Activated CD4-positive, CD25-positive, alpha-beta regulatory T cell (primary cell): ENCODE measurements around the gene CDHR2.

ENCODE experiments used
- DNase-seq, 4 experiments: peaks; one replicate each; lab custom pipeline; 2025; lab: John Stamatoyannopoulos, UW

The CDHR2 gene

DNA sequence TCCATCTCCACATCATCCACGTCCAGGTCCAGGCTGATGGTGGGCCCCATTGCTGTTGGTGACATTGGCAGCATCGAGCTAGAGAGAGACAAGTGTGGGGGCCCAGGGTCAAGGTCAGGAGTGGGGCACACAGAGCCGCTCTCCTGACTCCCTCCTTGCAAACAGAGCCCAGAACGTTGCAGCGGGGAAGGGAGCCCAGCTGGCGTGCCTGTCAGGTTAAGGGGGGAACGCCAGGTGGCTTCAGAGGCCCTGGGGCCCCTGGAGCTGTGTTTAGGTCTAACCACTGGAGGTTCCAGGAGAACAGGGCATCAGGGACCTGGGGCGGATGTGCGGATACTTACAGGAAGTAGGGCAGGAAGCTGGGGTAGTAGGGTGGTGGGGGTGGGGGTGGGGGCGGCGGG, 19.4 kb upstream of the CDHR2 start:
- DNase-seq, result peak in 2 of 4 experiments; percentile 42 to 52

DNA sequence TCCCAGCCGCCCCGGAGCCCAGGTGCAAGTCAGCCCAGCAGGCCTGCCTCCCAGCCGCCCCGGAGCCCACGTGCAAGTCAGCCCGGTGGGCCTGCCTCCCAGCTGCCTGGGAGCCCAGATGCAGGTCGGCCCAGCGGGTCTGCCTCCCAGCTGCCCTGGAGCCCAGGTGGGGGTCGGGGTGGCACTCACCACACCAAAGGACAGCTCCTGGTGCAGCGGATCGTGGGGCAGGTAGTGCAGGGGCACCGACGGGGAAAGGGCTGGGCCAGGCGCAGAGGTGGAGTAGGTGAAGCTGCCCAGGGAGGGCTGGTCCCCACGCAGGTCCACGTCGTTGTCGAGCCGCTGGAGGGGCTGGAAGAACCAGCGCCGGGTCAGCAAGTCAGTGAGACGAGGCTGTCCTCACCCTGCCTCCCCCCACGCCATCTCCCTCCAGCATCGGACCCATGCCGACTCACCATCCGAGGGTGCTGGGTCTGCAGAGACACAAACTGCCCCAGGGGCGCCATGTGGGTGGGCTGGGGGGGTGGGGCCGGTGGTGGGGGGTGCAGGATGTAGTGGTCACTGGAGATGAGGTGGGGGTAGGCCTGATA, 18.7 kb upstream of the CDHR2 start:
- no peak for DNase-seq

DNA sequence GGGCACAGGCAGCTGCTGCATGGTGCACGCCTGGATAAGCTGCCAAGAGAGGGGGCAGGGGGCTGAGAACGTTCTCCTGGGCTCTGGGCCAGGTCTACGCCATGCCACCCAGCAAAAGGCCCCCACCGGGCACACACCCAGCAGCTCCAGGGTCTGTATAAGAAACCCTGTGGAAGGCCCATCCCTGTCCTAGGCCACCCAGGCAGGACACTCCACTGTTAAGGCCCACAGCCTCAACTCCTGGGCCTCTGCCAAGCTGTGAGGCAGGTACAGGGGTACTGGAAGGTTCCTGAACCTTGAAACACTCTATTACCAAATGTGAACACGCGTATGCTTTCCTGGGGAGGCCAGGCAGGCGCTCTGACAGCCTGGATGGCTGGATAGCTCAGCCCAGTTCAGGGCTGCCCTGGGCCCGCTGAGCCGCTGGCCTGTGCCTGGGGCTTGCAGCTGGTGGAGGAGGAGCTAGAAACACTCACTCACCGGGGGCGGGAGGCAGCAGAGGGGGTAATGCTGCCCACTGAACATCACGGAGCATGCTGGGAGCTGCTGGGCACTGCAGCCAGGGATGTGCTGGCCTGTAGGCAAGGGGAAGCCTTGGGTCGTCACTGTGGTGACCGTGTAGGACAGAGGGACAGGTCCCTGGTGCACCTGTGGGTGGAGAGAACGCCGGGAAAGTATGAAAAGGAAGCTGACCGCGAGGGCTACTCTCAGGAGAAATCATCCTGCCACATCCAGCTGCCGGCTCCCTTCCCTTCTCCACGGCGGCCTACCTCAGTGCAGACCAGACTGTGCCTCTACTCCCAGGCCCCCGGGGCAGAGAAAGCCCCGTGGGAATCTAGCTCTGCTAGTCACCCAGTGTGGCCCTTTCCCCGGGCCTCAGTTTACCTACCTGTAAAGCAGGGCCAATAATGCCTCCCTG, 17.9 kb upstream of the CDHR2 start:
- DNase-seq, result no peak

DNA sequence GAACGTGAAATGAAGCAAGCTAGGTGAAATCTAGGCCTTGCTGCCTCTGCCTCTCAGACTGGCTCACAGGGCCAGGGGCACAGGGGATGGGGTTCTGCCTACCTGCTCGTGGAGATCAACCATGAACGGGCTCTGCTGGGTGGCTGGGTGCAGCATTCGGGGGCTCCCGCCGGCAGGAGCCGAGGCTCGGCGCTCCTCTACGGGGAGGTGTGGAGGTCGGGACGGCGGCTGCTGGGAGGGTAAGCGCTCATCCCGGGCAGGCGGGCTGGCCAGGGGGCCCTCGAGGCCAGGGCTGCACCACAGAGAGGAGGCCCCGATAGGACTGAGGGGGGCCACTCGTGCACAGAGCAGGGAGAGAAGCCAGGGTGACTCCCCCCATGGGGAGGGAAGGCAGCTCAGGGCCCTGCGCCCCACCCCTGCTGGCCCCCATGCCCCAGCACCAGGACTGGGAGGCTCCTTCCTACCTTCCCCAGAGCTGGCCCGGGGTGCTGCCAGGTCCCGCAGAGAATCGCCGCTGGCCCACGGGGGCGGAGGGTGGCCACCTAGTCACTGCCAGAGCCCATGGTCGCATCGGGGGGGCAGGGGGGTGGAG, 17.1 kb upstream of the CDHR2 start:
- no peak for DNase-seq

GRCh38 chr5:176532795-176533194, 16.3 kb upstream of the CDHR2 start:
- no peak for DNase-seq

DNA sequence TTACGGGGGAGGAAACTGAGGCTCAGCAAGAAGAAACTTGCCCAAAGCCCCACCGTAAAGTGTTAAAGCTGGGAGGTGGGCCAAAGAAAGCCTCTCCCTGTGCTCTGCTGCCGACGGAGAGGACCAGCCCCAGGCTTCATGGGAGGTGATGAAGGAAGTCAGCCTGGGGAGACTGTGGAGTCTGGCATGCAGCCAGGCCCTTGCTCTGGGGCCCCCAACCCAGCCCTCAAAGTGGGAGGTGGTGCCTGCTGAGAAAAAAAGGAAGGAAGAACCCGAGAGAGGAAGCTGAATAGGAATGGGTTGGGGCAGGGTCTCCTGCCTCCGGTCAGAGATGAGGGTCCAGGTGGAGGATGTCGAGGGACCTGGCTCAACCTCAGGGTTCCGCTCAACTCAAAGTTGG, 15.8 kb upstream of the CDHR2 start:
- DNase-seq, result no peak

DNA sequence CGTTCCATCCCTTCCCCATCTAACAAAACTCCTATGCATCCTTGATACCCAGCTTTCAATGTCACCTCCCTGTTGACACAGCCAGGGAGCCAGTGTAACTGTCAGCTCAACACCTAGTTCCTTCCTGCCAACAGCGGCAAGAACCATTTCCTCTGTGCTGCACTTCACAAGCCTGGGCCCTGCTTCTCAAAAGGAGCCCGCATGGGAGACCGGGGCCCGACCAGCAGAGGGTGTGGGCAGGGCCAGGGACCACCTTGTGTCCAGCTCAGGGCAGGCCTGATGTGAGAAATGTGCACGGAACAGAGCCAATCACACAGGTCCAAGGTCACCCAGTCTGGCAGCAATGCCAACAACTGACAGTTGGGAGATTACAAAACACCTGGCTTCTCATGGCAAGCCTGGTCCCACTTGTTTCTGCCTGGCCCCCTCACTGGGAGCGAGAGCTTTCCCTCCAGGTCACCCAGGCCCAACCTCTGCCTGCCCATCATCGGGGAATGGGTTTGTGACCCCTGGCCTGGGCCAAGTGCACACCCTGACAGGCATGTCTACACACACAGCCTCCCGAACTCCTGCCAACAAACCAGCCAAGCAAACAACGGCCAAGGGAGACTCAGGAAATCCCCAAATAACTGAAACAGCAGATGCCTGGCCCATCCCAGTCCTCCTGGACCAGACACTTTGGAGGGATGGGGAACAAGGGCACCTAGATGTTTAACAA, 15.1 kb upstream of the CDHR2 start:
- DNase-seq, result peak in 2 of 4 experiments; percentile 32 to 34

- DNase-seq, result no peak
Observed at GRCh38 chr5:176534640-176535039, 14.5 kb upstream of the CDHR2 start.

DNA sequence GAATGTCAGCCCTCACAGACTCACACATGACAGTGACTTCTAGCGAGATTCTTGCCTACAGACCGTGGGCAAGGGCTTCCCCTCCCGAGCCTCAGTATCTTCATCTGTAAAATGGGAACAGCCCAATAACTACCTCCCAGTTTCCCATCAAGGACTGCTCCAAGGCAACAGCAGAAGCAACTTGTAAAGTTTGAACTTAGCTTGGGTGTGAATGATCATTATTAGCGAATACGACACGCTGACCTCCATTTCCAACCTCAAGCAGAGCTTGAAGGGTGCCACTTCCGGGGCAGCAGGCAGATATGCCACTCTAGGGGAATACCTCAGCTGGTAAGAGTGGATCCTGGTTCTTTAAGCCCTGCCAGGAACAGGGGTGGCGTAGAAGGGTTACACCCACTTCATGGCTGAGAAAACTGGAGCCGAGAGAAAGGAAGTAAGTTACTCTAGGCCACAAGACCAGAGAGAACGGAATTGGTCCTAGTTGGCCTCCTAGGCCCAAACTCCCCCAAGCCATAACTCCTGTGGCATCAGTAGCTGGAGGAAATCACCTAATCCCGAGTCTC, 14.0 kb upstream of the CDHR2 start:
- DNase-seq, result no peak

DNA sequence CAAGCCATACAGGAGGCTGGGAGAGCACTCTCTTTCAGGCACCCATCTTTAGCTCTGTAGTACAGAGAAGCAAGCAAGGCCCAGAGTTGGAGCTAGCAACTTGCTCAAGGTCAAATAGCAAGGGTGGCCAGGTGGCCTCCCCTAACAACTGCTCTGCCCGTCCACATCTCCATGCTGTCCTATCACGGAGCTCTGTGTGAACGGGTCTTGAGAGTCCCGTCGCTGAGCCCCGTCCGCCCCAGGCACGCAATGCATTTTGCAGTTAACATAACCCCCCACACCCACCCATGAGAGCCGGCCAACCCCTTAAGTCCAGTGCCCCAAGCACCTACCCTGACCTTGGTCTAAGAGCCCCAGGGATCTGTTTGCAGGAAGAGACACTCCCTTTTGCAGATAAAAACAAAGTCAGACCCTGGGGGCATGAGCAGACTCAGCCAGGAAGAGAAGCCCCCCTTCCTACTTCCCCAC, 13.4 kb upstream of the CDHR2 start:
- DNase-seq, result no peak

DNA sequence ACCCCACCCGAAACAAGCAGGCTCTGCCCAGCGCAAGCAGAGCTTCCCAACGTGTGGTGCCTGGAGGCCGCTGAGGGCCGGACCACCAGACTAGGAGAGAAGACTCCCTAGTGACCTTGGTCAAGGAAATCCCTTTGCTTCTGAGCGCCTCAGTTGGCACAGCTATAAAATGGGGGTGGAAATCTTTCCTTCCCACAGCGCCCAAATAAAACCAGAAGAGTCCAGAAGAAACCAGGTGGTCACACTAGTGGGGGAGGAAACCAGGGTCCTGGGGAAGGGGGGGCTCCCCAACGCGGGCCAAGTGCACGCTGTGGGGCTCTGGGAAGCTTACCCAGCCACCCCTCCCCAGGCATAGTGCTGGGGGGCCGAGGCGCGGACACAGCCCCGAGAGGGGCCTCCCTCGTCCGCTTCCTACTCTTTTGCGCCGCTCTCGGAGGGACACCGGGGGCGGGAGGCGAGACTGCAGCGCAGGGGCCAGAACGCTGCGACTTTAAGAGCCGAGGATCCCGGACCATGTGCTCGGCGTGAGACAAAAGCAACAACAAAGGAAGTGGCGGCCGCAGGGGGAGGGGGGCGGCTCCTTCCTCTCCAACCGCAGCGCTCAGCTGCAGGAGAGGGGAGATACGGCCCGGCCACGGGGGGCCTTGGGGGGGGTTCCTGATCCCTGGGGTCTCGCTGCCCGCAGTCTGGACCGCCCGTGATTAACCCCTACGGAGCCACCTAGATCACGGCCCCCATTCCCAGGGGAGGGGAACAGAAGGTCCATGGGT, 12.8 kb upstream of the CDHR2 start:
- DNase-seq, result peak; percentile 42 to 83 (median 62)

DNA sequence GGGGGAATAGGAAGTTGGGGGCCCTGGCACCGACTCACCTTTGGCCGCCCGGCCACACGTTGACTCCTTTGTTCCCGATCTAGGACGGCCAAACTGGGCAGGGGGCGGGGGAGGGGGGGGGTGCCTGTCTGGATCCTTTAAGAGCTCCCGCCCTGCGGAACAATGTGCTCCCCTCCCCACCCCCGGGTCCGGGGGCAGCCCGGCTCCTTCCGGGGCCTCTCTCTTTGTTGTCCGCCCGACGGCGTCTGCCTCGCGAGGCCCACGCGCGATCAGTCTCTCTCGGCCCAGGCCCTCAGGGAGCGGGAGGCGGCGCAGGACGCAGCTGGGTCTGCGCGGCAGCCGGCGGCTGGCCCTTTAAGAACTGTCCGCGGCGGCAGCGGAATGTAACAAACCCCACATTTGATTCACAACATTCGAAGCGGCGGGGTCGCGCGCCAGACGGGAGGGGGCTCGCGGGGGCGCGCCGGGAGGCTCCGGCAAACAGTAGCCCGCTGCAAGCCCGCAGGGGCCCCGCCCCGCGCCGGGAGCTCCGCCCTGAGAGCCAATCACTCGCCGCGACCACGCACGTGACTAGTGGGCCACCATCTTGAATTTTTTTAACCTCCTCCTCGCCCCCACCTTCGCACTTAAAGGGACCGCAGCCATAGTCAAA, 12.1 kb upstream of the CDHR2 start, which contains the start of gene RNF44:
Gene RNF44, minus strand, starts transcription at position 501 of the 652 bp plus-strand sequence. CDS start 4,930 bp downstream, outside the sequence.
- peak; percentile 91 to 99 (median 96) for DNase-seq

- DNase-seq, result peak; percentile 88 to 97 (median 92)
Observed at GRCh38 chr5:176537554-176538229, 11.4 kb upstream of the CDHR2 start.

- no peak for DNase-seq
Observed at GRCh38 chr5:176538230-176538988, 10.7 kb upstream of the CDHR2 start.

GRCh38 chr5:176538989-176539384, 10.2 kb upstream of the CDHR2 start:
- no peak for DNase-seq

DNA sequence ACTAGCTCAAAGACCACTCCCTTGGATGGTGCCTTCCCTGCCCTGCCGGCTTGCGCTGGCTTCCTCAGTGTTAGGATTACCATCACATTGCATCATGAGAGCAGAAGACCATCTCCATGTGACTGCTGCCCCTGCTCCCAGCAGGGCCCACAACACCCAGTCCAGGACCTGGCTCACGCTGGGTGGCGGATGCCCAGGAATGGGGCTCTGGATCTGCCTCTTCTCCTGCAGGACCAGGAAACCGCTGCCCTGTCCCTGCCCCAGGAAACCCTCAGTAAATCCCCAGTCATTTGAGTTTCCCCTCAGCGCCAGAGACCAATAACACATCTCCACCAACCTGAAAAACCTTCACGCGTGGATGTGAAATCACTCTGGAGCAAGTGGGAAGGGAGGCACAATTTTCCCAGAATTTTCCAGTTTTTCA, 8.7 kb upstream of the CDHR2 start:
- DNase-seq, result no peak

DNA sequence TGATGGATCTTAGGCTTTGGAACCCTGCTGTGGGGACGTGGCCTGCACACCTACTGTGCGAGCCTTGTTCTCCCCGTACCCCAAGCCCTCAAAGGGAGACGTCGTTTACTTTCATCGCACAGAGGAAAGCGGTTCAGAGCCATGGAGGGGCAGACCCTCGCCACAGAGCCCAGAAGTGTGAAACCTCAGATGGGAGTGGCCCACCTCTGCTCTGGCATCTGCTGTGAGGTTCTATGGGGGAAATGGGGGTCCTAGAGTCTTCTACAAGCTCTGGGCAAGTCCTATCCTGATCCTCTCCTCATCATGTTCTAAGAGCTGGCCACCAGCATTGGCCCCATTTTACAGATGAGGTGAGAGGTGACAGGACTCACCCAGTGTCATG, 8.2 kb upstream of the CDHR2 start:
- no peak for DNase-seq

DNA sequence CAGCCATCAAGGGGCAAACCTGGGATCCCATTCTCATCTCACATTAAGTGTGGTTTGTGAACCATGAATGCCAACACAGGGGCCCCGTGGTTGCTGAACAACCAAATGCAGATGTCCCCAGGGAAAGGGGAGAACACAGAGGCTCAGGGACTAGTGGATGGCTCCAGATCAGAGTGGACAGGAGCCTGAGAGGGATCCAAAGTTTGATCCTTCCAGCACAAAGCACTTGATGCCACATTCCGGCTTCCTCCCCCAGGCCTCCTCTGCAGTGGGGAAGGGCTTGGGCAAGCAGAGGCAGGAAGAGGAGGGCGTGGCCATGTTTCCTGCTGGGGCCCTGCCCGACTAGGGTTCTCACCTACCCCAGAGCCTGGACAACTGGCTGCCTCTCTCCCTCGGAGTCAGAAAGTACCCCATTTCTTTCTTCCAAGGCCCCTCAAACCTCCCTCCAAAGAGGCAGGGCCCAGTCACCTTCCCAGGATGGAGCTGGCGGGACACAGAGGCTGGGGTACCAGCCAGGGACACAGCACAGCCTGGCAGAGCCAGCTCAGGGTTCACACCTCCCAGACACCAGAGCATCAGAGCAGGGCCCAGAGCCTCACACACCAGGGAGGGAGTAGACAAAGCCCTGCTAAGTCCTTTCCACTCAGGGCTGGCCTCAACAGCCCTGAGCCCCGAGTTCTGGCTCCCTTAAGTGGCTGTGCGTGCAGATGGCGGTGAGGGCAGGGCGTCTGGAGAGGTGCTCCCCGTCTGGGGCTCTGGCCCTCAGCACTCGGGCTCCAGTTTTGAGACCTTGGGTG, 7.6 kb upstream of the CDHR2 start:
- peak in 3 of 4 experiments; percentile 21 to 54 (median 39) for DNase-seq
